HG02642 (cell line): ENCODE measurements around the gene UNC5C.

Experiments
- ATAC-seq: cut with Tn5 transposase; IDR thresholded peaks from one replicate; pipeline ENCODE4 v1.9.1; 2021; ENCODE audit warnings: mild to moderate bottlenecking; ENCODE audit not compliant: unreplicated experiment, poor library complexity

Gene UNC5C

DNA sequence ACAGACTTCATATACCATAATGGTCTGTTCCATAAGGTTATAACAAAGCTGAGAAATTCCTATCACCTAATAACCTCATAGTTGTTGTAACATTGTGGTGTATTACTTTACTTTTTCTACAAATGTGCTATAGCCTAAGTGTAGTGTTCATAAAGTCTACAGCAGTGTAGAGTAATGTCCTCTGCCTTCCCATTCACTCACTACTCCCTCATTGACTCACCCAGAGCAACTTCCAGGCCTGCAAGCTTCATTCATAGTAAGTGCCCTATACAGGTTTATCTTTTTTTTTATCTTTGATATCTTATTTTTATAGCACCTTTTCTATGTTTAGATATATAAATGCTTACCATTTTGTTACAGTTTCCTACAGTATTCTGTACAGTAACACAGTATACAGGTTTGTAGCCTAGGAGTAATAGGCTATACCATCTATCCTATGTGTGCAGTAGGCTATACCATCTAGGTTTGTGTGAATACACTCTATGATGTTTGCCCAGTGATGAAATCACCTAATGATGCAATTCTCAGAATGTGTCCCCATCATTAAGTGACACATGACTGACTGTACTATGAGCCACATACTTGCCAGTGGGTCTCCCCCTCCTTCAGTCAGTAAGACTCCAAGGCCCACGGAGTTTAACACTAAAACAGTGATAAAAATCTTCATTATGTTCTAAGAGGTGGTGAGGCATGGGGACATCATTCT lies 299.9 kb downstream of the UNC5C start:
- no peak for ATAC-seq

DNA sequence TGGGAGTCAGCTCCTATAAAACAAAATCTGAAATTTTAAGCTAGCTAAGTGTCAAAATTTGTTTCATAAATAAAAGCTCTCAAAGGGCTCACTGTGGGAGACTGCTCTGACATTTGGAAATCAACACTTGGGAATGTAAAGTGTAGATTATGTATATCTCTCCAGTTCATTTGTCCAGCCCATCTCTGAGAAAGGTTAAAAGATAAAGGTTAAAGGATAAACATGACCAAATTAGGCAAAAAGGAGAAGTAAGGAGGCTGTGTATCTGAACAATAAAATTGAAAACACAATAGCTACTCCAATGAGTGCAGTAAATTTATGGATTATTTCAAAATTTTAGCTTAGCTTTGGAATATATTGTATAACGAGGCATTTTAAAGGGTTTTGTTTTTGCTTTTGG lies 304.9 kb downstream of the UNC5C start:
- no peak for ATAC-seq

DNA sequence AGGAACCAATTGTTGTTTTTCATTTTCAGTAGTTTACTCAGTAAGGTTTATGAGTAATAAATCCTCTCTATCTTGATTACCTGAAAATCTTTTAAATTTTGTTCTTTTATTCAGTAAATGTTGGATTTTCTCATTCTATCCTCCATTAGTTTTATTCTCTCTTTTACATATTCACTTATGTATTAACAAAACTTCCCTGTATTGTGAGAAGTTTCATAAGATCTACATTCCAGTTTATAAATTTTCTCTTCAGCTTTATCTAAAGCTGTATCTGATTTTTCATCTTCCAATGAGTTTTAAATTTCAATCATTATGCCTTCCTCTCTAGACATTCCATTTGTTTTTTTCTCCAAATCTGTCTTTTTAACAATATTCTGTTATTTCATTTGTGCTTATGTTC lies 310.2 kb downstream of the UNC5C start:
- no peak for ATAC-seq

DNA sequence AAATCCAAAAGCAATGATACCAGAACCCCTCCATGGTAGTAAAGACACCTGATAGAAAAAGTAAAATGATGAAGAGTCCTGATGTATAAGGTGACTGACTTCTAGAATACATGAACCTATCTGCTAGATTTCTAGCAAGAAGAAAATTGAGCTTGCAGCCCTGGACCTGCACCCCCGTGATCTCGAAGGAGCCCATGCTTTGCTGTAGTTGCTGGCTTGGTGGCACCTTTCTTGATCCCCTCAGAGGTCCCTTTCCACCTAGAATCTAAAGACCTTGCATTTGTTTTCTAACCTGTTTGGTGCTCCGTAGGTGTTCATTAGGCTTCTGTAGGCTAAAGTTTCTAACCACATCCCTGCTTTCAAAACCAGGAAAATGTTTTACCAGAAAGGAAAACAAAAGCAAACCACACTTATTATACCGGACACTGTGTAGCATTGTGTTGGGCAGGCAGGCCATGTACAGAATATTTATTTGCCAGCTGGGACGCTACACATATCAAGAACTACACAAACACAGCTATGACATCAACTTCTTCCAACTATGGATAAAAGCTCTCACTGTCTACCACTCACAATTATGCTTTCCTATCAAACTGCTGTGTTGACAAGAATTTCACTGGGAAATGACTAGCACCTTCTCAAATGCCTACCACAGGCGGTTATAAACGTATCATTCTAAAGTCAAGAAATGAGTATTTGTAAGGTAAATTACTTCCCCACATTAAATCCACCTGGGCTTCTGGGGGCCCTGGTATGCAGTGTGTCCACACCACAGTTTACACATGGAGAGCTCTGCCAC lies 316.2 kb downstream of the UNC5C start:
- no peak for ATAC-seq

DNA sequence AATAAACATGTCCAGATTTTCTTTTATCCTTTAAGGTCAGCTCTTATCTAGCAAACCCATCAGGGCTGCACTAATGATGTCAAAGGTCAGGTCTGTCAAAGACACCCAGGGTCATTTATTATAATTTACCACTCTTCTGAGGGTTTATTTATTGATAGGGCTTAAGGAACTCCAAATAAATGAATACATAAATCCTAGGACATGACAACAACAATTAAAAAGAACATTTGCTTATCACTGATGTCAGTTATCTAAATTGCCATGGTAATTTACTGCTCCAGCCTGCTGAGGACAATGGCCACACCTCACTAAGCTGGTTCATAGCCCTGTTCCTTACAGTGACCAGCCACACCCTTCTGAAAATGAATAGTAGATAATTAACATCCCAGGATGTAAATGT lies 317.1 kb downstream of the UNC5C start:
- no peak for ATAC-seq

DNA sequence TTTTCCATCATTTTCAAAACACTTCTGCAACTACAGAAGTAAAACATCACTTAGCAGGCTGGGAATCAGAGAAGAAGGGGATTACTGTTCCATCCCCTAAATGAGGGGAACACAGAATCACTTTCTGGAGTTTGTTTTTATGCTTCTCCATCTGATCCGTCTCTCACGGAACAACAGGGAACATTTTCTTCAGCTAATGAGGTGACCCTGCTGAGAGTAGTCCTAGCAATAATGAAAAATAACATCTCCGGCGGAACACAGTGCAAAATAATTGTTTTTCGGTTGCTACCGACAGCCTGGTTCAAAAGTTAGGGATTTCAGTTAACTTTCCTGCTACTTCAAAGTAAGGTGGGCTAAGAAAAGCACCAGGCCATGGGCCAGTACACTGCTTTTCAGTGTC lies 322.9 kb downstream of the UNC5C start:
- no peak for ATAC-seq

DNA sequence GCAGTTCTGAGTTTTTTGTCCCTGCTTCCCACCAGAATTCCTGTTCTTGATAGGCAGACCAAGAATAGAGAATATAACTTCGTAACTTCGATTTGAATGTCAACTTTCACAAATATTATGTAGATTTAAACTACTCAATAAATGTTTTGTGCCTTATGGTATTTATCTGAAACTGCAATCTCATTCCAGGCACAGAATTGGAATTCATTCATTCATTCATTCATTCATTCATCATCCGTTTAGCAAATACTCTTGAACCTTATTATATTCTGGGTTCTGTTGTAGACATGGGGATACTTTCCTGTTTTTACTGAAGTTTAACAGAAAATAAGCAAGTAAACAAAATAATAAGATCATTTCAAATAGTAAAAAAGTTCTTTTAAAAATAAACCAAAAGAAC lies 324.4 kb downstream of the UNC5C start:
- ATAC-seq: no peak

DNA sequence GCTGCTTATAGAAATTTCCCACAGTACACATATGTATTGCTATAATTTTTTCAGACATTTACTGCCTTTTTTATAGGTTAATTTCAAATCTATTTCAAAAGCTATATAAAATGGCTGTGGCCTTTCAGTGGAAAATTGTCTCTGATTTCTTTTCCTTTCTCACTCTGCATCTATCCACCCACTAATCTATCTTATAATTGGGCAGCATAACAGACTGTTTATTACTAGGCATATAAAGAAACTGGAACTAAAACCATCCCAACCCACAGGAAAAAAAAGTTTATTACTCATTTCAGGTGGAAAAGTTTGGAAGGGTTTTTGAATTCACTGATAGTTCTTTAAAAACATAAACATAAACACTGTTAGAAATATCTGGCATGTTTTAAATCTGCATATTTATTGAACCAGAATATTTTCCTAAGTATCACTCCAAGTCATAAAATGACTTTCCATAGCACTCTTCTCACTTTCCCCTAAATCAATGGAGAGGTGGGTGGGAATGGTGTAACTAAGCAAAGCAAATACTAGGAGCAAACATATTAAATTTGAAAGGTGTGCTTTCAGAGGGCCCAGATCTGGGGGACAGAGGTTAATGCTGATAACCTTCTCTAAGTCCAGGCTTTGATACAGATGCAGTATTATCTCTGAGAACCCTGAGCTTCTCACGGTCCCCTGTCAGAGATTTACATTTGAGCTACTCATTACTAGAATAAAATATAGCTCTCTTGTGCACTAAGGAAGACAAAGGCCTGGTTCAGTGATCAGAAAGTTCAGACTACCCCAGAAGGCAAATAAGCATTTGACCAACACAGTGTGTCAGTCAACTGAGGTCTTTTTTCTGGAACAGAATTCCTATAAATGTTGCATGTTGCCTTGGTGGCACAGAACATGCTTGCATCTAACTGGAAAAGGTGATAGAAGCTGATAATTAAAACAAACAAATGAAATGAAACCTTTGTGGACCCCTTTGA lies 328.3 kb downstream of the UNC5C start:
- ATAC-seq: no peak

DNA sequence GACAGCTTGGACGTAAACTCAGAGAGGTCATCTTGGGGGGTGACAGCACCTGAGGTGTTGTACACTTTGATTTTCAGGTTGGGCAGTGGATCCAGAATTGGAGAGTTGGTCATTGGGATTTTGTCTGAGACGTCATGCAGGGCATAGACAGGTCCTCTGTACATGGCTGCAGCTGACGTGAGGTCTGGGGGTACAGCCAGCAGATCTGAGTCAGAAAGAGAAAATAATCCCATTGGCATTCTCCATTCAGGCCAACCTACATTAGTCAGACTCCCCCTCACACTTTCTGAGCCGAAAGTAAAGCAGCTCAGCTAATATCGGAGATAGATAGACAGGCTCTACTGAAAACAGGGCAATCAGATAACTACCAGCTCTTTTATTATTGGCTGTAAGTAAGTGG lies 329.7 kb downstream of the UNC5C start:
- ATAC-seq: no peak

DNA sequence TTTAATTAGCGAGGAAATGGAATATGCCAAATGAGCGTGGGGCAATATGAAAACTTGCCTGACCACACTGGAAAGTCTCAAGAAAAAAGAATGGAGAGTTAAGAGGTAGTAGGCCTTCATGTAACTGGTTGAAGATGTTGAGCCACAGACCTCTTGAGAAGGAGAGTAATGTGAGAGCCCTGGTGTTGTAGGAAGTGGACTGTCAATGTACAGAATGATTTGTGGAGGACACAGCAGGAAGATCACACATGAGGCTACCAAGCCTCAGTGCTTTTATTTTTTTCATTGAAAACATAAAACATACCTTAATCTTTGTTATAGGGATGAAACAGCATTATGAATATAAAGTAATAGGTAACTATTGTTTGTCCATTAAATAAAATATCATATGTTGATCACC lies 331.6 kb downstream of the UNC5C start:
- ATAC-seq: no peak

DNA sequence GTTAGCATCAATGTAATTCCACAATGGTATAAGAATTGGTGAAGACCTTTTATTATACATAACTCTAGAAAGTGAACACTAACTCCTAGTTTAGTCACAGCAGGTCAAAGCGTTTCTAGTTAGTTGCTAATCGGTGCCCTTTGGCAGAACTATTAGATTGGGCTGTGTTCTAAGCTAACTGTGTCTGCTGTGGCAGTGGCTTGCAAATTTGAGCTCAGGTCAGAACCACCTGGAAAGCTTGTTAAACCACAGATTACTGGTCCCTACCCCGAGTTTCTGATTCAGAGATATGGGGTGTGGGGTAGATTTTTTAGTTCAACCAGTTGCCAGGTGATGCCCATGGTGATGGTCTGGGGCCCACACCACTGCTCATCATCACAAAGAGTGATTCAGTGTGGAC lies 332.1 kb downstream of the UNC5C start:
- ATAC-seq: no peak

DNA sequence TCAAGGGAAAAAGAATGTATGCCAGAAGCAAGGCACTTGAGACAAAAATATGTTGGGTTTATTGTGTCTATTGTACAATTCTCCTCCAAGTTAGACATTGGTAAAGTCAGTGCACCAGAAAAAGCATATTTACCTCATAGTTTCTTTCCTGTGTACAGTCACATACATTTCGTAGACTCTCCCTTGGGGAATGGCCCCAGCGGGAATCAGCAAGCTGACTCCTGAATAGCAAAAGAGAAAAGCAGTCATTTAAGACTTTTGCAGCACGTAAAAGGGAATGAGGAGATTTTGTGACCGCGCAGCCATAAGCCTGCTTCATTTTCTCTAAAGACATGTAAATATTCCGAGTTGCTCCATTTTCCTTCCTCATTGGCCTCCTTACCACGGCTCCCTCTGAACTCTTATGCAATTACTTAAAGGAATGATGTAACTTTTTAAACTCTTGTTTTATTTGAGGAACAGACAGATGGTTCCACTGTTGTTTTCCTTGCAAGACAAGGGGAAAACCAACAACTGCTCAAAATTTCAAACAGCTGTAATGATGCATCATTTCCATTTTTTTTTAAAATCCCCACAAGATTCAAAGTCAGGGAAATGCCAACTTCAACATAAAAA lies 332.7 kb downstream of the UNC5C start:
- no peak for ATAC-seq

DNA sequence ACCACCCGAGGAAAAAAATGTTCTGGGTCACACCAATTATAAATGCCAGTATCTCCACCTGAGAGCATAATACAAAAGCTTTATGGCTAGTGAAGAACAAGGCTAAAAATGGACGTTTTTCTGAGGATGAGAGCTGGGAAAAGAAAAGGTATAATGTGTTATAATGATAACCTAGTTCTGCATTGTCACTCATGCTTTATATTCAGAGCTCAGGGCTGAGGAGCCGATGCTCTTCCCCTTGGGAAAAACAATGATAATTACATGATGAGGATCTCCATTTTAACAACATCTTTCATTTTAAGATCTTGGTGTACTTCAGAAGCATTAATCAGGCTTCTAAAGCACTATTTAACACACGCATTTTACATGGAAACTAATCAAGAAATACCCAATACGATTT lies 333.7 kb downstream of the UNC5C start:
- ATAC-seq: no peak

DNA sequence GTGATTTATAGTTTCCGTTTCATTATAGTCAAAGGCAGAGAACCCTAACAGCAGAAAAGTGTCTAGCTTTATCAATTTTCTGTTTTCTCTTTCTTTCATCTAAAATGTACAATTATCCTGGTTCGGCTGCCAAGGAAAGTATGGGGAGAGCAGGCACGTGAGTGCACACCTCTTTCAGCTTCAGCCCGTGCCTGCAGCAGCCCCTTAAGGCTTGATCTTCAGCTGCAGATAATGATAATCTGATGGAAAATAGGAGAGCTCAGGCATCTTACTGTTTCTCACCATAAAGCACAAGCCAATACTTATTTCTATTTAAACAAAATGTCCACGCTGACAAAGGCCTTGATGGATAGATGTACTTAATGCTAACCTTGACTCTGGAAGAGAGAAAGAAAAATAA lies 334.4 kb downstream of the UNC5C start:
- no peak for ATAC-seq

DNA sequence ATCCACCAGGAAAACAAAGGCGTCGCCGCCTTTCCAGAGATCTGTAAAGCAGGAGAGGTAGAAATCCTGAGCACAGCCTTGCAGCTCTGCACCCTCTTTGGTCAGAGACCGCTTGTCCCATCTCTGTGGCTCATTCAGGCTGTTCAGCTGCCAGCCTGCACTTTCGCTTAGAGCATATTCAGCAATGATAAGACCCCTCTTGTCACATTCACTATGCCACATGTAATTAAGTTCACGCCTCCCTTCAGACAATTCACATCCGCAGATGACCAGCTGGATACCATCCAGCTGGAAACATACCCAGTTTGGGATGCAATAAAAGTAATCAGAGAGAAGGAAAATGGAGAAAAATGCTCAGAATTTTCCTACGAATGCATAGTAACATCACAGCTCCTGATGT lies 335.4 kb downstream of the UNC5C start:
- ATAC-seq: no peak

DNA sequence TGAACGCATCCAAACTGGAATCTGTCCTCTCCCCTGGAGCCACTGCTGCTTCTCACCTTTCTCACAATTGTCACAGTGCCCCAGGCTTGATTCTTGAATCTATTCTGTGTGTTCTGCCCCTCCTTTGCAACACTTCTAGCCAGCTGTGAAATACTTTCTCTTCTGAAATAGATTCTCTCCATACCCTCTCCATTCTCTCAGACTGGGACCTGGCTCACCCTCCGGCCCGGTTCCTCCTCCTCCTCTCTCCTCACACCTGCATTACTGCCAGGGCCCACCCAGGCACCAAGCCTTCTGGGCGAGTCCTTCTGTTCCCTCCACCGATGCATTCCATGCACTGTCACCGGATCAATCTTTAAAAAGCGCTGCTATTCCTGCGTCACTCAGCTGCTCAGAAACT lies 336.1 kb downstream of the UNC5C start:
- ATAC-seq: no peak

DNA sequence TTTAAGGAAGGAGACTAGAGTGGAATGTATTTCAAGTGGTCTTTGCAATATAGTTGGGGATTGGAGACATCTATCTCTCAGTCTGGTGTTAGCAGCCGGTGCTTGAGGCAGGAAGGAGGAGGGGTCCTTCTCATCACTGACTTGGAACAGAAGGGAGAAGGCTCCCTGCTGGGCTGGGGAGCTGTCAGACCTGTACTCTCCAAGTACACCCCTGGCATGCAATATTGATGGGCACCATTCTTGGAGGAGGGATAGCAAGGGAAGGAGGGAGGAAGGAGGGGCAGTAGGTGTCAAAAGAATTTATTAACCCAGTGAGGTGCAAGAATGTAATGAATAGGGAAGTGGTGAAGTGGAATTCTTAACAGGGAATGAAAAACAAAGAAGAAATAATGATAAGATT lies 338.8 kb downstream of the UNC5C start:
- ATAC-seq: no peak

DNA sequence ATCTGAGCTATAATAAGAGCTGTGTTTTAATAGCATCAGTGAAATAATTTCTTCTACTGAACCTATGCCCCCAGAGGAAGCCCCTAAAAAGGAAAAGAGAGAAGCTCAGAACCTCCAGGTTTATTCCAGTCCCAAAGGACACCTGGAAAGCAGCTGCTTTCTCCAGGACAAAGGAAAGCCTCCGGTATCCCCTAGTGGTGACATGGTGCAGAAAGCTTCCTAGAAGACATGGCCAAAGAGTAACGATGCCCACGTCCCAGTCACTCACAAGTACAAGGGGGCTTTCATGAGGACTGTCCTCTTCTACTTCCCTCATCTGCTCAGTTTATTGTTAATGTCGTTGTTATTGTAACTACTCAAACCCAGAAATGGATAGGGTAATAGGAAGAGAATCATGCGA lies 343.9 kb downstream of the UNC5C start:
- no peak for ATAC-seq

DNA sequence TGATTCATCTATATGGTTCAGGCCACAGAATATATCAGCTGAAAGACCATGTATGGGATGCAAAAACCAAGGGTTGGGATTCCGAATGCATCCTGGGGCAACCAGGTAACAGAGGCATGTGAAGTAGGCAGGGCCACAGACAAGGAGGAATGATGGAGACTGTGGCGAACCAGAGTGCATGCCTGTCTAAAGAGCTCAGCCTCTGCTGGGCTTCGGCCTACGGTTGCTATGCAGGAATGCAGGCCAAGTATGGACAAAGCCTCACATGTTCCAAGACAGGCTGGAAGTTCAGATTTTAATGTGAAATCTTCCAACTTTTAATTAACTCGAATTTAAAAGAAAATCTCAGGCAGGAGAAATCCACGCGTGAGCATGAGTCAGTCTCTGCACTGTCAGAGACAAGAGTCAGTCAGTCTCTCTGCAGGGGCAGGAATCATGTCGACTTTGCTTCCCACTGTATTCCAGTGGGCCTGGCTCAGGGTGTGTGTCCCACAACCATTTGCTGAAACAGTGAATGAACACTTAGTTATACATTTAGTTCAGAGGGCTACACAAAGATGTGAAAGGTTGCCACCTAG lies 344.4 kb downstream of the UNC5C start:
- no peak for ATAC-seq

DNA sequence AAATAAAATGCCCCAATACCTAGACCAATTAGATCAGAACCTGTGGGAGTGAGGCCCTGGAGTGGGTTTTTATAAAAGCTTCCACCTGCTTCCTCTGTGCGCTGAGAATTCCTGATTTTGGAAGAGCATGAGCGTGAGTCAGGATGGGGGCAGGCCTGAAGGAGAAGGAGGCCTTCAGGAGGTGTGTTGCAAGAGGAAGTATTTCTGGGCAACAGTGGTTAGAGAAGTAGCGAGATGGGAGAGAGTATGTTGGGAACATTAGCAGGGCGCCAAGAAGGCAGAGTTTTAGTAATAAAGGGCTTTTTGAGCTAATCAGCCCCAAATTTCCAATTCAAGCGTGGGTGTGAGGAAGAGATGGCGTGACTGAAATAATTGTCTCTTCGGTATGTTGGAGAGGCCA lies 349.8 kb downstream of the UNC5C start:
- no peak for ATAC-seq
